GM23338 (cell line): ENCODE results near the gene SMARCD2. TPM values are rescaled to one million over a fixed set of nuclear protein-coding genes. Genes with fewer than 3 reads are reported as not detected.

Source experiments
- ATAC-seq: fragments of 200-7000 bp; cut with Tn5 transposase; 3 replicates; pipeline ENCODE4 v1.9.1; 2020
- DNase-seq: peaks from one replicate; pipeline ENCODE4 v3.0.0-alpha.2; 2015; ENCODE audit warnings: low spot score
- H2AFZ ChIP-seq: fragments of 200-600 bp; sonication (generic); 2 replicates; pipeline ENCODE4 v1.8.0; 2016; ENCODE audit warnings: antibody characterized with exemption, mild to moderate bottlenecking, moderate library complexity
- H3F3A ChIP-seq: fragments of 200-600 bp; sonication (generic); replicated peaks from 2 replicates; pipeline ENCODE4 v1.8.0; 2017; ENCODE audit warnings: antibody characterized with exemption, mixed run types, low read depth
- H3K27ac ChIP-seq: fragments of 200-600 bp; sonication (generic); 2 replicates; pipeline ENCODE4 v1.6.1; 2016; ENCODE audit warnings: low read depth
- H3K27me3 ChIP-seq: fragments of 200-600 bp; sonication (generic); 2 replicates; pipeline ENCODE4 v1.8.0; 2016; ENCODE audit warnings: mild to moderate bottlenecking, mixed run types, moderate library complexity; ENCODE audit not compliant: insufficient read depth
- H3K36me3 ChIP-seq: fragments of 200-600 bp; sonication (generic); 2 replicates; pipeline ENCODE4 v1.8.0; 2016; ENCODE audit warnings: mild to moderate bottlenecking; ENCODE audit not compliant: insufficient read depth
- H3K4me1 ChIP-seq: fragments of 200-600 bp; sonication (generic); 2 replicates; pipeline ENCODE4 v1.8.0; 2016; ENCODE audit warnings: mild to moderate bottlenecking, moderate library complexity; ENCODE audit not compliant: insufficient read depth
- H3K4me2 ChIP-seq: fragments of 200-600 bp; sonication (generic); 2 replicates; pipeline ENCODE4 v1.7.1; 2017; ENCODE audit warnings: mixed run types
- H3K4me3 ChIP-seq: fragments of 200-600 bp; sonication (generic); 2 replicates; pipeline ENCODE4 v1.6.1; 2016; ENCODE audit warnings: mixed run types
- H3K79me2 ChIP-seq: fragments of 200-600 bp; sonication (generic); replicated peaks from 2 replicates; pipeline ENCODE4 v1.8.0; 2017; ENCODE audit warnings: mild to moderate bottlenecking; ENCODE audit not compliant: insufficient read depth
- H3K9me2 ChIP-seq: fragments of 200-600 bp; sonication (generic); 2 replicates; pipeline ENCODE4 v1.8.0; 2017; ENCODE audit not compliant: insufficient read depth
- H4K20me1 ChIP-seq: fragments of 200-600 bp; sonication (generic); replicated peaks from 2 replicates; pipeline ENCODE4 v1.8.0; 2017; ENCODE audit warnings: mild to moderate bottlenecking; ENCODE audit not compliant: insufficient read depth
- H3K27ac Mint-ChIP-seq: 2 replicates; pipeline ENCODE4 v1.8.0; 2020; ENCODE audit warnings: inconsistent platforms, mild to moderate bottlenecking, moderate library complexity, mixed read lengths
- H3K27me3 Mint-ChIP-seq: 3 replicates; pipeline ENCODE4 v1.8.0; 2022; ENCODE audit warnings: low read depth, mild to moderate bottlenecking, moderate library complexity, mixed read lengths, inconsistent platforms; ENCODE audit not compliant: insufficient read depth, poor library complexity
- H3K36me3 Mint-ChIP-seq: 3 replicates; pipeline ENCODE4 v1.8.0; 2021; ENCODE audit warnings: low read depth, mild to moderate bottlenecking, inconsistent platforms, moderate library complexity, mixed read lengths
- H3K4me1 Mint-ChIP-seq: 3 replicates; pipeline ENCODE4 v1.8.0; 2020; ENCODE audit warnings: mild to moderate bottlenecking, inconsistent platforms, mixed read lengths
- H3K4me3 Mint-ChIP-seq: 3 replicates; pipeline ENCODE4 v1.8.0; 2021; ENCODE audit warnings: moderate library complexity, mild to moderate bottlenecking, inconsistent platforms, mixed read lengths
- H3K9me3 Mint-ChIP-seq: 3 replicates; pipeline ENCODE4 v1.8.0; 2020; ENCODE audit warnings: moderate library complexity, mild to moderate bottlenecking, inconsistent platforms, mixed read lengths
- CREB1 ChIP-seq: fragments of 250-450 bp; sonication (Bioruptor Pico); IDR thresholded peaks from 2 replicates; pipeline ENCODE4 v1.5.0; 2020; ENCODE audit warnings: low read depth, mild to moderate bottlenecking, moderate library complexity
- EZH2 ChIP-seq: fragments of 200-600 bp; sonication (generic); IDR thresholded peaks from one replicate; pipeline ENCODE4 v1.8.0; 2017; ENCODE audit warnings: antibody characterized with exemption, mild to moderate bottlenecking, low read depth; ENCODE audit not compliant: unreplicated experiment
- EZH2phosphoT487 ChIP-seq: fragments of 200-600 bp; sonication (generic); IDR thresholded peaks from one replicate; pipeline ENCODE4 v1.8.1; 2018; ENCODE audit warnings: antibody characterized with exemption; ENCODE audit not compliant: unreplicated experiment
- JUNB ChIP-seq: IDR thresholded peaks from one replicate; pipeline ENCODE4 v1.6.1; 2016; ENCODE audit warnings: antibody characterized with exemption; ENCODE audit not compliant: unreplicated experiment
- NANOG ChIP-seq: IDR thresholded peaks from 2 replicates; pipeline ENCODE4 v1.6.1; 2016; ENCODE audit warnings: antibody characterized with exemption, borderline replicate concordance
- POLR2AphosphoS5 ChIP-seq: IDR thresholded peaks from 2 replicates; pipeline ENCODE4 v1.6.1; 2016; ENCODE audit warnings: antibody characterized with exemption, low read depth
- ZNF114 ChIP-seq: fragments of 250-450 bp; sonication (Bioruptor Pico); IDR thresholded peaks from 2 replicates; pipeline ENCODE4 v1.5.0; 2020; ENCODE audit warnings: mild to moderate bottlenecking, moderate library complexity
- ZNF331 ChIP-seq: fragments of 250-450 bp; sonication (Bioruptor Pico); IDR thresholded peaks from 2 replicates; pipeline ENCODE4 v1.5.0; 2020; ENCODE audit warnings: low read depth, mild to moderate bottlenecking, moderate library complexity
- polyA plus RNA-seq: library from polyadenylated mRNA; unstranded; fragments of >200 nt; fragmentation: Nextera tagmentation; extraction: Ambion mirVana; gene quantifications from 2 replicates; pipeline ENCODE4 v1.2.1, GENCODE V29; 2016
- total RNA-seq: library from RNA; depleted of rRNA; stranded (reverse); fragments of >200 nt; shearing (Covaris generic); gene quantifications from 2 replicates; pipeline ENCODE4 v1.2.3, GENCODE V29; 2014
- TF ChIP-seq, protein P1 (sequence below): fragments of 250-450 bp; sonication (Bioruptor Pico); IDR thresholded peaks from 2 replicates; pipeline ENCODE4 v1.5.0; 2020; ENCODE audit warnings: mild to moderate bottlenecking, moderate library complexity
- TF ChIP-seq, protein P2 (sequence below): IDR thresholded peaks from one replicate; pipeline ENCODE4 v1.6.1; 2018; ENCODE audit warnings: antibody characterized with exemption; ENCODE audit not compliant: unreplicated experiment
- TF ChIP-seq, protein P3 (sequence below): IDR thresholded peaks from 2 replicates; pipeline ENCODE4 v1.6.1; 2016; ENCODE audit warnings: antibody characterized with exemption
- TF ChIP-seq, protein P4 (sequence below), 2 experiments: fragments of 200-600 bp in 1 of 2; sonication (generic) in 1 of 2; conservative IDR thresholded peaks; 2 replicates each; pipeline versions ENCODE4 v1.5.1 to v1.6.1; 2016 to 2017; ENCODE audit warnings: antibody characterized with exemption in 2 of 2, low read depth in 2 of 2, mild to moderate bottlenecking in 2 of 2, moderate library complexity in 1 of 2

SMARCD2 gene
- total and polyA plus RNA-seq, 2 experiments from 2014 or later, result 36.4 to 133 TPM

DNA sequence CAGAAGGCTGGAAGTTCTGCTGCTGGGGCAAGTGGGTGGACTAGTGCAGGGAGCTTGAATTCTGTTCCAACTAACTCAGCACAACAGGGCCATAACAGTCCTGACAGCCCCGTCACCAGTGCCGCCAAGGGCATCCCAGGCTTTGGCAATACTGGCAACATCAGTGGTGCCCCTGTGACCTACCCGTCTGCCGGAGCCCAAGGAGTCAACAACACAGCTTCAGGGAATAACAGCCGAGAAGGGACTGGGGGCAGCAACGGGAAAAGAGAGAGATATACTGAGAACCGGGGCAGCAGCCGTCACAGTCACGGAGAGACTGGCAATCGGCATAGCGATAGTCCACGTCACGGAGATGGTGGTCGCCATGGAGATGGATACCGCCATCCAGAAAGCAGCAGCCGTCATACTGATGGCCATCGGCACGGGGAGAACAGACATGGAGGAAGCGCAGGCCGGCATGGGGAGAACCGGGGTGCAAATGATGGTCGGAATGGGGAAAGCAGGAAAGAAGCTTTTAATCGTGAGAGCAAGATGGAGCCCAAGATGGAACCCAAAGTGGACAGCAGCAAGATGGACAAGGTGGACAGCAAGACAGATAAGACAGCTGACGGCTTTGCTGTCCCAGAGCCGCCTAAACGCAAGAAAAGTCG is 24.6 kb downstream of the SMARCD2 start (continued):
- TF ChIP-seq, protein P1, sequence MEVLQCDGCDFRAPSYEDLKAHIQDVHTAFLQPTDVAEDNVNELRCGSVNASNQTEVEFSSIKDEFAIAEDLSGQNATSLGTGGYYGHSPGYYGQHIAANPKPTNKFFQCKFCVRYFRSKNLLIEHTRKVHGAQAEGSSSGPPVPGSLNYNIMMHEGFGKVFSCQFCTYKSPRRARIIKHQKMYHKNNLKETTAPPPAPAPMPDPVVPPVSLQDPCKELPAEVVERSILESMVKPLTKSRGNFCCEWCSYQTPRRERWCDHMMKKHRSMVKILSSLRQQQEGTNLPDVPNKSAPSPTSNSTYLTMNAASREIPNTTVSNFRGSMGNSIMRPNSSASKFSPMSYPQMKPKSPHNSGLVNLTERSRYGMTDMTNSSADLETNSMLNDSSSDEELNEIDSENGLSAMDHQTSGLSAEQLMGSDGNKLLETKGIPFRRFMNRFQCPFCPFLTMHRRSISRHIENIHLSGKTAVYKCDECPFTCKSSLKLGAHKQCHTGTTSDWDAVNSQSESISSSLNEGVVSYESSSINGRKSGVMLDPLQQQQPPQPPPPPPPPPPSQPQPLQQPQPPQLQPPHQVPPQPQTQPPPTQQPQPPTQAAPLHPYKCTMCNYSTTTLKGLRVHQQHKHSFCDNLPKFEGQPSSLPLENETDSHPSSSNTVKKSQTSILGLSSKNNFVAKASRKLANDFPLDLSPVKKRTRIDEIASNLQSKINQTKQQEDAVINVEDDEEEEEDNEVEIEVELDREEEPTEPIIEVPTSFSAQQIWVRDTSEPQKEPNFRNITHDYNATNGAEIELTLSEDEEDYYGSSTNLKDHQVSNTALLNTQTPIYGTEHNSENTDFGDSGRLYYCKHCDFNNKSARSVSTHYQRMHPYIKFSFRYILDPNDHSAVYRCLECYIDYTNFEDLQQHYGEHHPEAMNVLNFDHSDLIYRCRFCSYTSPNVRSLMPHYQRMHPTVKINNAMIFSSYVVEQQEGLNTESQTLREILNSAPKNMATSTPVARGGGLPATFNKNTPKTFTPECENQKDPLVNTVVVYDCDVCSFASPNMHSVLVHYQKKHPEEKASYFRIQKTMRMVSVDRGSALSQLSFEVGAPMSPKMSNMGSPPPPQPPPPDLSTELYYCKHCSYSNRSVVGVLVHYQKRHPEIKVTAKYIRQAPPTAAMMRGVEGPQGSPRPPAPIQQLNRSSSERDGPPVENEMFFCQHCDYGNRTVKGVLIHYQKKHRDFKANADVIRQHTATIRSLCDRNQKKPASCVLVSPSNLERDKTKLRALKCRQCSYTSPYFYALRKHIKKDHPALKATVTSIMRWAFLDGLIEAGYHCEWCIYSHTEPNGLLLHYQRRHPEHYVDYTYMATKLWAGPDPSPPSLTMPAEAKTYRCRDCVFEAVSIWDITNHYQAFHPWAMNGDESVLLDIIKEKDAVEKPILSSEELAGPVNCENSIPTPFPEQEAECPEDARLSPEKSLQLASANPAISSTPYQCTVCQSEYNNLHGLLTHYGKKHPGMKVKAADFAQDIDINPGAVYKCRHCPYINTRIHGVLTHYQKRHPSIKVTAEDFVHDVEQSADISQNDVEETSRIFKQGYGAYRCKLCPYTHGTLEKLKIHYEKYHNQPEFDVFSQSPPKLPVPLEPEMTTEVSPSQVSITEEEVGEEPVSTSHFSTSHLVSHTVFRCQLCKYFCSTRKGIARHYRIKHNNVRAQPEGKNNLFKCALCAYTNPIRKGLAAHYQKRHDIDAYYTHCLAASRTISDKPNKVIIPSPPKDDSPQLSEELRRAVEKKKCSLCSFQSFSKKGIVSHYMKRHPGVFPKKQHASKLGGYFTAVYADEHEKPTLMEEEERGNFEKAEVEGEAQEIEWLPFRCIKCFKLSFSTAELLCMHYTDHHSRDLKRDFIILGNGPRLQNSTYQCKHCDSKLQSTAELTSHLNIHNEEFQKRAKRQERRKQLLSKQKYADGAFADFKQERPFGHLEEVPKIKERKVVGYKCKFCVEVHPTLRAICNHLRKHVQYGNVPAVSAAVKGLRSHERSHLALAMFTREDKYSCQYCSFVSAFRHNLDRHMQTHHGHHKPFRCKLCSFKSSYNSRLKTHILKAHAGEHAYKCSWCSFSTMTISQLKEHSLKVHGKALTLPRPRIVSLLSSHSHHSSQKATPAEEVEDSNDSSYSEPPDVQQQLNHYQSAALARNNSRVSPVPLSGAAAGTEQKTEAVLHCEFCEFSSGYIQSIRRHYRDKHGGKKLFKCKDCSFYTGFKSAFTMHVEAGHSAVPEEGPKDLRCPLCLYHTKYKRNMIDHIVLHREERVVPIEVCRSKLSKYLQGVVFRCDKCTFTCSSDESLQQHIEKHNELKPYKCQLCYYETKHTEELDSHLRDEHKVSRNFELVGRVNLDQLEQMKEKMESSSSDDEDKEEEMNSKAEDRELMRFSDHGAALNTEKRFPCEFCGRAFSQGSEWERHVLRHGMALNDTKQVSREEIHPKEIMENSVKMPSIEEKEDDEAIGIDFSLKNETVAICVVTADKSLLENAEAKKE (CRISPR knock-in tag), result no peak

DNA sequence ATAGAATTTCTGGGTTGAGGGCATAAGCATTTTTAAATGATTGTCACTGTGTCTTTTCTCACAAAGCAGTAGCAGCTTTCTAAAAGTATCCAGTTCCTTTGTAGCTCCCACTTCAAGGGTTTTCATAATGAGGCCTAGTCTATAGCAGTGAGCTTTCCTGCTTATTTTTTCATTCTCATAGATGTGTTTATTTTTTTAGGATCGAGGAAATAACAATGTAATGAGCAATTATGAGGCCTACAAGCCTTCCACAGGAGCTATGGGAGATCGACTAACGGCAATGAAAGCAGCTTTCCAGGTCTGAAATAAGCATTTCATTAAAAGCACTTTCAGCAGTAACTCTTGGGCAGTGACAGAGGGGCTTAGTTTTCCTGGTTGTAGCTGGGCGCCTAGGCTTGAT is 25.8 kb downstream of the SMARCD2 start:
- H4K20me1 ChIP-seq, result peaks cover 65% of the 10 kb centered on the region
- no peak for TF ChIP-seq ZNF331 (CRISPR knock-in tag)
- TF ChIP-seq, protein P2, sequence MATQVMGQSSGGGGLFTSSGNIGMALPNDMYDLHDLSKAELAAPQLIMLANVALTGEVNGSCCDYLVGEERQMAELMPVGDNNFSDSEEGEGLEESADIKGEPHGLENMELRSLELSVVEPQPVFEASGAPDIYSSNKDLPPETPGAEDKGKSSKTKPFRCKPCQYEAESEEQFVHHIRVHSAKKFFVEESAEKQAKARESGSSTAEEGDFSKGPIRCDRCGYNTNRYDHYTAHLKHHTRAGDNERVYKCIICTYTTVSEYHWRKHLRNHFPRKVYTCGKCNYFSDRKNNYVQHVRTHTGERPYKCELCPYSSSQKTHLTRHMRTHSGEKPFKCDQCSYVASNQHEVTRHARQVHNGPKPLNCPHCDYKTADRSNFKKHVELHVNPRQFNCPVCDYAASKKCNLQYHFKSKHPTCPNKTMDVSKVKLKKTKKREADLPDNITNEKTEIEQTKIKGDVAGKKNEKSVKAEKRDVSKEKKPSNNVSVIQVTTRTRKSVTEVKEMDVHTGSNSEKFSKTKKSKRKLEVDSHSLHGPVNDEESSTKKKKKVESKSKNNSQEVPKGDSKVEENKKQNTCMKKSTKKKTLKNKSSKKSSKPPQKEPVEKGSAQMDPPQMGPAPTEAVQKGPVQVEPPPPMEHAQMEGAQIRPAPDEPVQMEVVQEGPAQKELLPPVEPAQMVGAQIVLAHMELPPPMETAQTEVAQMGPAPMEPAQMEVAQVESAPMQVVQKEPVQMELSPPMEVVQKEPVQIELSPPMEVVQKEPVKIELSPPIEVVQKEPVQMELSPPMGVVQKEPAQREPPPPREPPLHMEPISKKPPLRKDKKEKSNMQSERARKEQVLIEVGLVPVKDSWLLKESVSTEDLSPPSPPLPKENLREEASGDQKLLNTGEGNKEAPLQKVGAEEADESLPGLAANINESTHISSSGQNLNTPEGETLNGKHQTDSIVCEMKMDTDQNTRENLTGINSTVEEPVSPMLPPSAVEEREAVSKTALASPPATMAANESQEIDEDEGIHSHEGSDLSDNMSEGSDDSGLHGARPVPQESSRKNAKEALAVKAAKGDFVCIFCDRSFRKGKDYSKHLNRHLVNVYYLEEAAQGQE, result no peak
- TF ChIP-seq, protein P3, sequence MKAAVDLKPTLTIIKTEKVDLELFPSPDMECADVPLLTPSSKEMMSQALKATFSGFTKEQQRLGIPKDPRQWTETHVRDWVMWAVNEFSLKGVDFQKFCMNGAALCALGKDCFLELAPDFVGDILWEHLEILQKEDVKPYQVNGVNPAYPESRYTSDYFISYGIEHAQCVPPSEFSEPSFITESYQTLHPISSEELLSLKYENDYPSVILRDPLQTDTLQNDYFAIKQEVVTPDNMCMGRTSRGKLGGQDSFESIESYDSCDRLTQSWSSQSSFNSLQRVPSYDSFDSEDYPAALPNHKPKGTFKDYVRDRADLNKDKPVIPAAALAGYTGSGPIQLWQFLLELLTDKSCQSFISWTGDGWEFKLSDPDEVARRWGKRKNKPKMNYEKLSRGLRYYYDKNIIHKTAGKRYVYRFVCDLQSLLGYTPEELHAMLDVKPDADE, result no peak
- no peak for TF ChIP-seq POLR2AphosphoS5
- TF ChIP-seq NANOG, result no peak
- no peak for TF ChIP-seq EZH2phosphoT487
- no peak for TF ChIP-seq EZH2
- TF ChIP-seq ZNF114 (CRISPR knock-in tag), result no peak
- no peak for TF ChIP-seq JUNB
- no peak for TF ChIP-seq CREB1
- TF ChIP-seq, protein P4, sequence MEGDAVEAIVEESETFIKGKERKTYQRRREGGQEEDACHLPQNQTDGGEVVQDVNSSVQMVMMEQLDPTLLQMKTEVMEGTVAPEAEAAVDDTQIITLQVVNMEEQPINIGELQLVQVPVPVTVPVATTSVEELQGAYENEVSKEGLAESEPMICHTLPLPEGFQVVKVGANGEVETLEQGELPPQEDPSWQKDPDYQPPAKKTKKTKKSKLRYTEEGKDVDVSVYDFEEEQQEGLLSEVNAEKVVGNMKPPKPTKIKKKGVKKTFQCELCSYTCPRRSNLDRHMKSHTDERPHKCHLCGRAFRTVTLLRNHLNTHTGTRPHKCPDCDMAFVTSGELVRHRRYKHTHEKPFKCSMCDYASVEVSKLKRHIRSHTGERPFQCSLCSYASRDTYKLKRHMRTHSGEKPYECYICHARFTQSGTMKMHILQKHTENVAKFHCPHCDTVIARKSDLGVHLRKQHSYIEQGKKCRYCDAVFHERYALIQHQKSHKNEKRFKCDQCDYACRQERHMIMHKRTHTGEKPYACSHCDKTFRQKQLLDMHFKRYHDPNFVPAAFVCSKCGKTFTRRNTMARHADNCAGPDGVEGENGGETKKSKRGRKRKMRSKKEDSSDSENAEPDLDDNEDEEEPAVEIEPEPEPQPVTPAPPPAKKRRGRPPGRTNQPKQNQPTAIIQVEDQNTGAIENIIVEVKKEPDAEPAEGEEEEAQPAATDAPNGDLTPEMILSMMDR (conservative IDR thresholded peaks at IDR 0.05; ENCODE audit: low read depth in 2 of 2), result no peak

More for the DNA sequence above, 25.8 kb downstream of the SMARCD2 start:
- ATAC-seq (no peak), DNase-seq (no peak)
- Histone ChIP-seq H3K4me3 (no peak overlapping the region), H2AFZ (no peak overlapping the region), H3K27me3 (no peaks in the 10 kb centered on the region), H3F3A (peaks cover 49% of the 10 kb centered on the region), H3K9me2 (no peaks in the 10 kb centered on the region), H3K27ac (no peak overlapping the region; the same call in 1 of the 2 replicates), H3K36me3 (peaks cover 84% of the 10 kb centered on the region), H3K4me2 (no peak overlapping the region), H3K4me1 (no peaks in the 10 kb centered on the region), H3K79me2 (no peaks in the 10 kb centered on the region)
- H3K9me3 Mint-ChIP-seq, result no peaks in the 10 kb centered on the region
- peaks cover 100% of the 10 kb centered on the region for H3K36me3 Mint-ChIP-seq
- no peak overlapping the region for H3K4me3 Mint-ChIP-seq
- H3K27ac Mint-ChIP-seq, result no peak overlapping the region
- H3K4me1 Mint-ChIP-seq, result no peaks in the 10 kb centered on the region
- H3K27me3 Mint-ChIP-seq, result peaks cover 12% of the 10 kb centered on the region
